Measurements from ENCODE around the gene OPN3.
A peak's percentile ranks its signal among the peaks of the same experiment; 100 is the strongest.

OPN3 gene

DNA sequence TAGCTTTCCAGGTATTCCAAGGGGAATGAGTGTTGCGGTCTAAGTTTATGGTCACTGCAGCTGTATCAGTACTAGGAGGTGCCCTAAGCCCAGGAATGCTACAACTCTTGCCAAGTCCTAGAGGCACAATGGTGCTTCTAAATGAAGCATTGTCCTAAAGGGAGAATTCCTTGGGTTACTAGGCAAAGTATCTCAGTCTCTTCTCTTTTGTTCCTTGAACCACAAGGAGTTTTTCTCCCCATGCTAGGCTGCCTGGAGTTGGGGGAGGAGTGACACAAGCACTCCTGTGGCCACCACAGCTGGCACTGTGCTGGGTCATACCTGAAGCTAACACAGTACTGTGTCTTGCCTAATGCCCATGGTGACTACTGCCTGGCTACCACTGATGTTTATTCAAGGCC, 57.2 kb downstream of the OPN3 start:
- H3K27ac ChIP-seq (ENCODE audit: insufficient read depth in 1 of 2, low read depth in 1 of 2, low read length in 2 of 2, poor library complexity in 1 of 2, severe bottlenecking in 2 of 2), result no peak overlapping the region

GRCh38 chr1:241579434-241579833, 60.7 kb downstream of the OPN3 start:
- no peaks in the 10 kb centered on the region for H3K27me3 ChIP-seq (replicated peaks in 2 of 5; ENCODE audit: control insufficient read depth in 4 of 5, insufficient read depth in 5 of 5, low read length in 4 of 5)
- peaks cover 0 to 19% (median 2%) of the 10 kb centered on the region in 5 experiments for H3K9me3 ChIP-seq (ENCODE audit: control extremely low read depth in 1 of 5, control insufficient read depth in 4 of 5, insufficient read depth in 2 of 5, low read depth in 1 of 5, low read length in 4 of 5)
- H3K36me3 ChIP-seq (ENCODE audit: control insufficient read depth in 4 of 4, insufficient read depth in 4 of 4, low read length in 3 of 4), result no peaks in the 10 kb centered on the region
- no peak overlapping the region for H3K27ac ChIP-seq (ENCODE audit: insufficient read depth in 1 of 2, low read depth in 1 of 2, low read length in 2 of 2, poor library complexity in 1 of 2, severe bottlenecking in 2 of 2)
- 86% methylated on average over 4 of the region's 4 CpGs for WGBS (ENCODE audit: insufficient coverage)
- no peak for DNase-seq
- POLR2A ChIA-PET, result no interaction called here
- CTCF ChIA-PET, result no interaction called here
- H3K4me1 ChIP-seq (ENCODE audit: control extremely low read depth in 1 of 4, control insufficient read depth in 4 of 4, insufficient read depth in 4 of 4, low read length in 3 of 4), result no peaks in the 10 kb centered on the region
- H3K4me3 ChIP-seq (ENCODE audit: control insufficient read depth in 1 of 7, extremely low read depth in 1 of 7, insufficient read depth in 4 of 7, low read depth in 2 of 7, low read length in 6 of 7), result no peak overlapping the region

More for the DNA sequence above, 57.2 kb downstream of the OPN3 start:
- no peak for DNase-seq
- no peaks in the 10 kb centered on the region for H3K27me3 ChIP-seq (replicated peaks in 2 of 5; ENCODE audit: control insufficient read depth in 4 of 5, insufficient read depth in 5 of 5, low read length in 4 of 5)
- no peak overlapping the region for H3K4me3 ChIP-seq (ENCODE audit: control insufficient read depth in 1 of 7, extremely low read depth in 1 of 7, insufficient read depth in 4 of 7, low read depth in 2 of 7, low read length in 6 of 7)
- H3K36me3 ChIP-seq (ENCODE audit: control insufficient read depth in 4 of 4, insufficient read depth in 4 of 4, low read length in 3 of 4), result no peaks in the 10 kb centered on the region
- WGBS (ENCODE audit: insufficient coverage), result 71% methylated on average over 1 of the region's 1 CpG
- H3K9me3 ChIP-seq (ENCODE audit: control extremely low read depth in 1 of 5, control insufficient read depth in 4 of 5, insufficient read depth in 2 of 5, low read depth in 1 of 5, low read length in 4 of 5), result peaks cover 0 to 8% (median 0%) of the 10 kb centered on the region in 5 experiments
- CTCF ChIA-PET, result no interaction called here
- H3K4me1 ChIP-seq (ENCODE audit: control extremely low read depth in 1 of 4, control insufficient read depth in 4 of 4, insufficient read depth in 4 of 4, low read length in 3 of 4), result no peaks in the 10 kb centered on the region
- POLR2A ChIA-PET, result no interaction called here

- H3K4me3 ChIP-seq (ENCODE audit: control insufficient read depth in 1 of 7, extremely low read depth in 1 of 7, insufficient read depth in 4 of 7, low read depth in 2 of 7, low read length in 6 of 7), result no peak overlapping the region
- H3K27ac ChIP-seq (ENCODE audit: insufficient read depth in 1 of 2, low read depth in 1 of 2, low read length in 2 of 2, poor library complexity in 1 of 2, severe bottlenecking in 2 of 2), result no peak overlapping the region
- H3K36me3 ChIP-seq (ENCODE audit: control insufficient read depth in 4 of 4, insufficient read depth in 4 of 4, low read length in 3 of 4), result no peaks in the 10 kb centered on the region
- DNase-seq, result no peak
- H3K9me3 ChIP-seq (ENCODE audit: control extremely low read depth in 1 of 5, control insufficient read depth in 4 of 5, insufficient read depth in 2 of 5, low read depth in 1 of 5, low read length in 4 of 5), result peaks cover 0 to 12% (median 2%) of the 10 kb centered on the region in 5 experiments
- H3K4me1 ChIP-seq (ENCODE audit: control extremely low read depth in 1 of 4, control insufficient read depth in 4 of 4, insufficient read depth in 4 of 4, low read length in 3 of 4), result no peaks in the 10 kb centered on the region
- ChIA-PET POLR2A (no interaction called here), CTCF (no interaction called here)
- no peaks in the 10 kb centered on the region for H3K27me3 ChIP-seq (replicated peaks in 2 of 5; ENCODE audit: control insufficient read depth in 4 of 5, insufficient read depth in 5 of 5, low read length in 4 of 5)
Measured at GRCh38 chr1:241574154-241574553, 66.0 kb downstream of the OPN3 start.

- H3K27ac ChIP-seq (ENCODE audit: insufficient read depth in 1 of 2, low read depth in 1 of 2, low read length in 2 of 2, poor library complexity in 1 of 2, severe bottlenecking in 2 of 2), result no peak overlapping the region
- DNase-seq, result no peak
- no peaks in the 10 kb centered on the region for H3K27me3 ChIP-seq (replicated peaks in 2 of 5; ENCODE audit: control insufficient read depth in 4 of 5, insufficient read depth in 5 of 5, low read length in 4 of 5)
- WGBS (ENCODE audit: insufficient coverage), result no CpG with 5 or more reads among the region's 2 CpGs
- ChIA-PET POLR2A (no interaction called here), CTCF (no interaction called here)
- H3K4me1 ChIP-seq (ENCODE audit: control extremely low read depth in 1 of 4, control insufficient read depth in 4 of 4, insufficient read depth in 4 of 4, low read length in 3 of 4), result no peaks in the 10 kb centered on the region
- no peaks in the 10 kb centered on the region for H3K36me3 ChIP-seq (ENCODE audit: control insufficient read depth in 4 of 4, insufficient read depth in 4 of 4, low read length in 3 of 4)
- H3K9me3 ChIP-seq (ENCODE audit: control extremely low read depth in 1 of 5, control insufficient read depth in 4 of 5, insufficient read depth in 2 of 5, low read depth in 1 of 5, low read length in 4 of 5), result no peaks in the 10 kb centered on the region
- H3K4me3 ChIP-seq (ENCODE audit: control insufficient read depth in 1 of 7, extremely low read depth in 1 of 7, insufficient read depth in 4 of 7, low read depth in 2 of 7, low read length in 6 of 7), result no peak overlapping the region
Measured at GRCh38 chr1:241569848-241570247, 70.3 kb downstream of the OPN3 start.

DNA sequence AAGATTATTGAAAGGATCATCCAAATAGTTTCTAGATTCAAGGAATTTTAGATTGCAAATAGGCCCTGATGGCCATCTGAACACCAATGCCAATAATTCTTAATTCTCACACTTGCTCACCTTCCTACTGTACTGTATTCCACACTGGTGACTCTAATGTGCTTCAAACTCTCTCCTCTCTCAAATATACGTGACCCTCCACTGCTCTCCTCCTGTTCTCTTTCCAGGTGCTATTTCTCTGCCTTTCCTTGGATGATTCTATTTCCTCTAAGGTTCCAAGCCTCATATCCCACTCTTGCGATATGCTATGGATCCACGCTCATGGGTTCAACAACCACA, 79.4 kb downstream of the OPN3 start:
- no peak overlapping the region for H3K27ac ChIP-seq (ENCODE audit: insufficient read depth in 1 of 2, low read depth in 1 of 2, low read length in 2 of 2, poor library complexity in 1 of 2, severe bottlenecking in 2 of 2)
- ChIA-PET CTCF (no interaction called here), POLR2A (no interaction called here)
- H3K4me1 ChIP-seq (ENCODE audit: control extremely low read depth in 1 of 4, control insufficient read depth in 4 of 4, insufficient read depth in 4 of 4, low read length in 3 of 4), result peaks cover 0 to 8% (median 2%) of the 10 kb centered on the region in 4 experiments
- 98% methylated on average over 3 of the region's 3 CpGs for WGBS (ENCODE audit: insufficient coverage)
- H3K36me3 ChIP-seq (ENCODE audit: control insufficient read depth in 4 of 4, insufficient read depth in 4 of 4, low read length in 3 of 4), result no peaks in the 10 kb centered on the region
- DNase-seq, result no peak
- H3K27me3 ChIP-seq (replicated peaks in 2 of 5; ENCODE audit: control insufficient read depth in 4 of 5, insufficient read depth in 5 of 5, low read length in 4 of 5), result no peaks in the 10 kb centered on the region
- no peak overlapping the region for H3K4me3 ChIP-seq (ENCODE audit: control insufficient read depth in 1 of 7, extremely low read depth in 1 of 7, insufficient read depth in 4 of 7, low read depth in 2 of 7, low read length in 6 of 7)
- no peaks in the 10 kb centered on the region for H3K9me3 ChIP-seq (ENCODE audit: control extremely low read depth in 1 of 5, control insufficient read depth in 4 of 5, insufficient read depth in 2 of 5, low read depth in 1 of 5, low read length in 4 of 5)

- peaks cover 0 to 8% (median 2%) of the 10 kb centered on the region in 4 experiments for H3K4me1 ChIP-seq (ENCODE audit: control extremely low read depth in 1 of 4, control insufficient read depth in 4 of 4, insufficient read depth in 4 of 4, low read length in 3 of 4)
- no peaks in the 10 kb centered on the region for H3K36me3 ChIP-seq (ENCODE audit: control insufficient read depth in 4 of 4, insufficient read depth in 4 of 4, low read length in 3 of 4)
- H3K27me3 ChIP-seq (replicated peaks in 2 of 5; ENCODE audit: control insufficient read depth in 4 of 5, insufficient read depth in 5 of 5, low read length in 4 of 5), result no peaks in the 10 kb centered on the region
- POLR2A ChIA-PET, result no interaction called here
- H3K4me3 ChIP-seq (ENCODE audit: control insufficient read depth in 1 of 7, extremely low read depth in 1 of 7, insufficient read depth in 4 of 7, low read depth in 2 of 7, low read length in 6 of 7), result no peak overlapping the region
- H3K9me3 ChIP-seq (ENCODE audit: control extremely low read depth in 1 of 5, control insufficient read depth in 4 of 5, insufficient read depth in 2 of 5, low read depth in 1 of 5, low read length in 4 of 5), result no peaks in the 10 kb centered on the region
- DNase-seq, result peak in 1 of 3 donors; percentile 8
- WGBS (ENCODE audit: insufficient coverage), result 83% methylated on average over 2 of the region's 4 CpGs
- H3K27ac ChIP-seq (ENCODE audit: insufficient read depth in 1 of 2, low read depth in 1 of 2, low read length in 2 of 2, poor library complexity in 1 of 2, severe bottlenecking in 2 of 2), result no peak overlapping the region
- CTCF ChIA-PET, result no interaction called here
Measured at GRCh38 chr1:241560146-241560848, 79.9 kb downstream of the OPN3 start.

DNA sequence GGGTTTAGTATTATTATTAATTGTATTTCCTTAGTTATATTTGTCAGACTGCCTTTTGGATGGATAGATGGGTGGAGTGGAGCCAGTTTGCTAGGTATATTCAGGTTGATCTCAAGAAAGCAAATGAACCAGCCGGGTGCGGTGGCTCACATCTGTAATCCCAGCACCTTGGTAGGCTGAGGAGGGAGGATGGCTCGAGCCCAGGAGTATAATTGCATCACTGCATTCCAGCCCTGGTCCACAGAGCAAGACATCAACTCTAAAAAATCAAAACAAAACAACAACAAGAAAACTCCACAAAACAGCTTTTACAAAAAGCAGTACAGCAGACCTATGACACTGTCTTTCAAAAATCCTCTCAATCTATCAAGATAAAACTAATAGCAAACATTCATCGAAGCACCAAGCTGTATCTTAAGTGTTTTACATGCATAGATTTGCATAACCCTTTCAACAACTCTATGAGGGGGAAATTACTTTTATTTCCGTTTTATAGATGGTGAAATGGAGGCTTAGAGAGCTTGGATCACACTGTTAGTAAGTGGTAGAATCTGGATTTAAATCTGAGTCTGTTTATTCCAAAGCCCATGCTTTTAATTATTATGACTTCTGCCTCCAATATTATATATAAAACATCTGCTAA, 82.5 kb downstream of the OPN3 start:
- Histone ChIP-seq H3K4me1 (ENCODE audit: control extremely low read depth in 1 of 4, control insufficient read depth in 4 of 4, insufficient read depth in 4 of 4, low read length in 3 of 4) (peaks cover 0 to 19% (median 3%) of the 10 kb centered on the region in 4 experiments), H3K4me3 (ENCODE audit: control insufficient read depth in 1 of 7, extremely low read depth in 1 of 7, insufficient read depth in 4 of 7, low read depth in 2 of 7, low read length in 6 of 7) (no peak overlapping the region), H3K27me3 (replicated peaks in 2 of 5; ENCODE audit: control insufficient read depth in 4 of 5, insufficient read depth in 5 of 5, low read length in 4 of 5) (no peaks in the 10 kb centered on the region), H3K36me3 (ENCODE audit: control insufficient read depth in 4 of 4, insufficient read depth in 4 of 4, low read length in 3 of 4) (no peaks in the 10 kb centered on the region), H3K9me3 (ENCODE audit: control extremely low read depth in 1 of 5, control insufficient read depth in 4 of 5, insufficient read depth in 2 of 5, low read depth in 1 of 5, low read length in 4 of 5) (no peaks in the 10 kb centered on the region), H3K27ac (ENCODE audit: insufficient read depth in 1 of 2, low read depth in 1 of 2, low read length in 2 of 2, poor library complexity in 1 of 2, severe bottlenecking in 2 of 2) (no peak overlapping the region)
- ChIA-PET CTCF (no interaction called here), POLR2A (no interaction called here)
- DNase-seq, result no peak
- no CpG with 5 or more reads among the region's 5 CpGs for WGBS (ENCODE audit: insufficient coverage)
